Activated CD4-positive, alpha-beta T cell treated with anti-CD3 and anti-CD28 coated beads for 36 hours (primary cell): ENCODE data around the gene SPCS3. TPM values are rescaled to one million over a fixed set of nuclear protein-coding genes. Genes with fewer than 3 reads are reported as not detected.
"Not testable (repeated sequence)": the region's sequence is repeated elsewhere in the genome, so short reads cannot be mapped to it uniquely, and the experiment has no call there.

Experiments
- ATAC-seq: fragments of 200-7000 bp; cut with Tn5 transposase; one replicate; pipeline ENCODE4 v1.10.0; 2021; ENCODE audit warnings: mild to moderate bottlenecking, moderate library complexity
- CTCF ChIA-PET: fragments of 350-600 bp; sonication (Branson Sonifier 250); formaldehyde crosslinking; loops from one replicate; lab custom pipeline; 2021; ENCODE audit warnings: antibody characterized with exemption; lab: Charles Lee
- POLR2A ChIA-PET: fragments of 350-600 bp; sonication (Branson Sonifier 250); formaldehyde crosslinking; loops from one replicate; lab custom pipeline; 2021; ENCODE audit warnings: antibody characterized with exemption, inconsistent platforms; lab: Charles Lee
- DNase-seq: peaks from one replicate; pipeline ENCODE4 v3.0.0-alpha.2; 2020
- H3K27ac Mint-ChIP-seq: one replicate; pipeline ENCODE4 v1.8.0; 2021; ENCODE audit warnings: mixed read lengths
- H3K27me3 Mint-ChIP-seq: one replicate; pipeline ENCODE4 v1.8.0; 2021; ENCODE audit warnings: mixed read lengths
- H3K36me3 Mint-ChIP-seq: one replicate; pipeline ENCODE4 v1.8.0; 2021; ENCODE audit warnings: low read depth, mixed read lengths
- H3K4me1 Mint-ChIP-seq: one replicate; pipeline ENCODE4 v1.8.0; 2021; ENCODE audit warnings: mixed read lengths
- H3K4me3 Mint-ChIP-seq: one replicate; pipeline ENCODE4 v1.8.0; 2021; ENCODE audit warnings: mild to moderate bottlenecking, moderate library complexity, mixed read lengths
- H3K9me3 Mint-ChIP-seq: one replicate; pipeline ENCODE4 v1.8.0; 2021; ENCODE audit warnings: low read depth, mixed read lengths
- intact Hi-C, 2 experiments: fragments of 100-400 bp; cut with DNase I in 1 of 2; cut with micrococcal nuclease in 1 of 2; formaldehyde crosslinking; loops; one replicate each; pipeline versions ENCODE4 v1.14.2 to v1.15.1; 2022 to 2024; cut with DNase I, micrococcal nuclease
- total RNA-seq, 2 experiments: library from RNA; stranded (reverse); gene quantifications; one replicate each; pipeline ENCODE4 v1.2.3, GENCODE V29; 2021

SPCS3 gene
- total RNA-seq, 2 experiments from 2014 or later, result 120 to 142 TPM

DNA sequence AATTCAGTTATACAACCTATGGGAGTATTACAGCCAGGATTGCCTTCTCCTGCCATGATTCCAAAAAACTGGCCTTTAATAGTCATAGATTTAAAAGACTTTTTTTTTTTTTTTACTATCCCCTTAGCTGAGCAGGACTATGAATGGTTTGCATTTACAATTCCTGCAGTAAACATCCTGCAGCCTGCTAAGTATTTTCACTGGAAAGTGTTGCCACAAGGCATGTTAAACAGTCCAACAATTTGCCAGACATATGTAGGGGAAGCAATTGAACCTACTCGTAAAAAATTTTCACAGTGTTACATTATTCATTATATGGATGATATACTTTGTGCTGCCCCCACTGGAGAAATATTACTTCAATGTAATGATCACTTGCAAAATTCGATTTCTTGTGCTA lies 27.1 kb downstream of the SPCS3 start:
- H3K27ac Mint-ChIP-seq, H3K4me1 Mint-ChIP-seq, DNase-seq, CTCF ChIA-PET, ATAC-seq, H3K27me3 Mint-ChIP-seq, H3K4me3 Mint-ChIP-seq, POLR2A ChIA-PET, intact Hi-C loops: not testable (repeated sequence)
- H3K36me3 Mint-ChIP-seq, result peaks cover 14% of the 10 kb centered on the region
- peaks cover 10% of the 10 kb centered on the region for H3K9me3 Mint-ChIP-seq

- Mint-ChIP-seq H3K9me3 (no peaks in the 10 kb centered on the region), H3K27me3 (no peaks in the 10 kb centered on the region), H3K36me3 (peaks cover 10% of the 10 kb centered on the region), H3K27ac (no peak overlapping the region), H3K4me1 (no peaks in the 10 kb centered on the region), H3K4me3 (no peak overlapping the region)
- ChIA-PET POLR2A (interaction anchor here (0.6 kb wide), 1 partner anchor 100 kb away, joined by 3 read pairs; no protein-coding TSS in a partner anchor), CTCF (interaction anchor here (0.8 to 1.0 kb wide), 2 partner anchors 9 to 69 kb away, joined by 3 to 5 read pairs; no protein-coding TSS in a partner anchor)
- intact Hi-C loops, result no loop called here
- no peak for ATAC-seq
- no peak for DNase-seq
These were observed 30.9 kb downstream of the SPCS3 start for GRCh38 chr4:176350671-176351070.

DNA sequence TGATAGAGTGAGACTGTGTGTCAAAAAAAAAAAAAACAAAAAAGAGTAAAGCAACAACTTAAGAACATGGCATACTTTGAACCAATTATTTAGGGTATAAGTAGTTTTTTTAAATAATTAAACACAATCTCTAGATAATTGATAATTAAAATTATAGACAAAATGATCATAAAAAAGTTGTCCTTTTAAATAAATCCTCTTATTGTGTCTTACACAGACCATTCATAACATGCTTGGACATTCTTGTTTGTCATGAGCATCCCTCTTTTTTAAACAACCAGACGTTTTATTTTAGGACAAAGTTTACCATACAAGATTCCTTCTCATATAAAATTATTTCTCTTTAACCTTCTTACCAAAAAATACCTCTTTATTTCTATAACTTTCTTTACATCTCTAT lies 35.1 kb downstream of the SPCS3 start:
- intact Hi-C loops, result no loop called here
- Mint-ChIP-seq H3K4me1 (no peaks in the 10 kb centered on the region), H3K27ac (no peak overlapping the region), H3K9me3 (no peaks in the 10 kb centered on the region), H3K4me3 (no peak overlapping the region), H3K36me3 (peaks cover 8% of the 10 kb centered on the region), H3K27me3 (no peaks in the 10 kb centered on the region)
- ChIA-PET CTCF (interaction anchor here (1.2 to 1.5 kb wide), 3 partner anchors 14 to 103 kb away, joined by 3 to 5 read pairs (median 4); no protein-coding TSS in a partner anchor), POLR2A (no interaction called here)
- ATAC-seq, result no peak
- no peak for DNase-seq

DNA sequence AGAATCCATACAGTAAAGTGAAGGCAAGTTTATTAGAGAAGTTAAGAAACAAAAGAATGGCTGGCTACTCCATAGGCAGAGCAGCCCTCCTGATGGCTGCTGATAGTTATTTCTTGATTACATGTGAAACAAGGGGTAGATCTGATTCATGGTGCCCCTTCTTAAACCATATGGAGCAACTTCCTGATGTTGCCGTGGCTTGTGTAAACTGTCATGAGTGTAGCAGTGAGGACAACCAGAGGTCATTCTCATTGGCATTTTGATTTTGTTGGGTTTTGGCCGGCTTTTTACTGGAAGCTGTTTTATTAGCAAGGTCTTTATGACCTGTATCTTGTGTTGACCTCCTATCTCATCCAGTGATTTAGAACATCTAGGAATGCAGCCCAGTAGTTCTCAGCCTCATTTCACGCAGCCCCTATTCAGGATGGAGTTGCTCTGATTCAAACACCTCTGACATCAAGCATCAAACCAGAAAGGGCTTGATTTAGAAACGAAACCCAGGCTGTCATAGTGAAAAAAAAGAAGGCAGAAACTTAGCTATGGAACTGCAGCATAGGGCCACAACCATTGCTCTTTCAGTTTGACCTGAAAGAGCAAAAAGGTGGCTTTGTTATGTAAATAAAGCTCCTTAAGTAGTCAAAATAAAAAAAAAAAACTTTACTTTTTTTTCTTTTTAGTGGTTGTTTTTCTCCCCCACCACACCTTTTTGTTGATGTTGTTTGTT lies 37.8 kb downstream of the SPCS3 start:
- intact Hi-C loops, result no loop called here
- Mint-ChIP-seq H3K27ac (no peak overlapping the region), H3K4me3 (no peak overlapping the region), H3K4me1 (no peaks in the 10 kb centered on the region), H3K9me3 (no peaks in the 10 kb centered on the region), H3K27me3 (no peaks in the 10 kb centered on the region), H3K36me3 (peaks cover 4% of the 10 kb centered on the region)
- CTCF ChIA-PET, result no interaction called here
- POLR2A ChIA-PET, result no interaction called here
- ATAC-seq, result peak; percentile 65
- DNase-seq, result no peak

GRCh38 chr4:176358083-176358469 lies 38.3 kb downstream of the SPCS3 start:
- Mint-ChIP-seq H3K9me3 (no peaks in the 10 kb centered on the region), H3K4me1 (no peaks in the 10 kb centered on the region), H3K36me3 (peaks cover 2% of the 10 kb centered on the region), H3K27ac (no peak overlapping the region), H3K27me3 (no peaks in the 10 kb centered on the region), H3K4me3 (no peak overlapping the region)
- intact Hi-C loops, result no loop called here
- DNase-seq (no peak), ATAC-seq (no peak)
- CTCF ChIA-PET, result no interaction called here
- POLR2A ChIA-PET, result no interaction called here

- ChIA-PET CTCF (no interaction called here), POLR2A (no interaction called here)
- no peak for DNase-seq
- no peaks in the 10 kb centered on the region for H3K9me3 Mint-ChIP-seq
- intact Hi-C loops, result no loop called here
- H3K4me3 Mint-ChIP-seq, result no peak overlapping the region
- no peaks in the 10 kb centered on the region for H3K36me3 Mint-ChIP-seq
- H3K4me1 Mint-ChIP-seq, result no peaks in the 10 kb centered on the region
- H3K27ac Mint-ChIP-seq, result no peak overlapping the region
- H3K27me3 Mint-ChIP-seq, result no peaks in the 10 kb centered on the region
- no peak for ATAC-seq
These were observed 39.8 kb downstream of the SPCS3 start for GRCh38 chr4:176359590-176359989.

GRCh38 chr4:176360446-176360845 lies 40.7 kb downstream of the SPCS3 start:
- no peaks in the 10 kb centered on the region for H3K9me3 Mint-ChIP-seq
- no peak for DNase-seq
- H3K4me3 Mint-ChIP-seq, result no peak overlapping the region
- H3K27ac Mint-ChIP-seq, result no peak overlapping the region
- ATAC-seq, result peak; percentile 42
- H3K36me3 Mint-ChIP-seq, result no peaks in the 10 kb centered on the region
- ChIA-PET CTCF (no interaction called here), POLR2A (no interaction called here)
- intact Hi-C loops, result no loop called here
- H3K27me3 Mint-ChIP-seq, result no peaks in the 10 kb centered on the region
- H3K4me1 Mint-ChIP-seq, result no peaks in the 10 kb centered on the region

DNA sequence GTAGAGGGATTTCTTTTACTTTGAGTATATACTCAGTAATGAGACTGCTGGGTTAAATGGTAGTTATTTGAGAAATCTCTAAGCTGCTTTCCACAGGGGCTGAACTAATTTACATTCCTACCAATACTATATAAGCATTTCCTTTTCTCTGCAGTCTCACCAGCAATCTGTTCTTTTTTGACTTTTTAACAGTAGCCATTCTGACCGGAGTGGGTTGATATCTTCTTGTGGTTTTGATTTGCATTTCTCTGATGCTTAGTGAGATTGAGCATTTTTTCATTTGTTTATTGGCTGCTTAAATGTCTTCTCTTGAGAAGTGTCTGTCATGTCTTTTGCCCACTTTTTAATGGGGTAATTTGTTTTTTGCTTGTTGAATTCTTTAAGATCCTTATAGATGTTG lies 43.3 kb downstream of the SPCS3 start:
- peaks cover 15% of the 10 kb centered on the region for H3K9me3 Mint-ChIP-seq
- no peak for DNase-seq
- H3K4me3 Mint-ChIP-seq, result no peak overlapping the region
- ATAC-seq, result no peak
- no peak overlapping the region for H3K27ac Mint-ChIP-seq
- H3K4me1 Mint-ChIP-seq, result no peaks in the 10 kb centered on the region
- peaks cover 3% of the 10 kb centered on the region for H3K27me3 Mint-ChIP-seq
- intact Hi-C loops, result no loop called here
- ChIA-PET POLR2A (no interaction called here), CTCF (no interaction called here)
- no peaks in the 10 kb centered on the region for H3K36me3 Mint-ChIP-seq

DNA sequence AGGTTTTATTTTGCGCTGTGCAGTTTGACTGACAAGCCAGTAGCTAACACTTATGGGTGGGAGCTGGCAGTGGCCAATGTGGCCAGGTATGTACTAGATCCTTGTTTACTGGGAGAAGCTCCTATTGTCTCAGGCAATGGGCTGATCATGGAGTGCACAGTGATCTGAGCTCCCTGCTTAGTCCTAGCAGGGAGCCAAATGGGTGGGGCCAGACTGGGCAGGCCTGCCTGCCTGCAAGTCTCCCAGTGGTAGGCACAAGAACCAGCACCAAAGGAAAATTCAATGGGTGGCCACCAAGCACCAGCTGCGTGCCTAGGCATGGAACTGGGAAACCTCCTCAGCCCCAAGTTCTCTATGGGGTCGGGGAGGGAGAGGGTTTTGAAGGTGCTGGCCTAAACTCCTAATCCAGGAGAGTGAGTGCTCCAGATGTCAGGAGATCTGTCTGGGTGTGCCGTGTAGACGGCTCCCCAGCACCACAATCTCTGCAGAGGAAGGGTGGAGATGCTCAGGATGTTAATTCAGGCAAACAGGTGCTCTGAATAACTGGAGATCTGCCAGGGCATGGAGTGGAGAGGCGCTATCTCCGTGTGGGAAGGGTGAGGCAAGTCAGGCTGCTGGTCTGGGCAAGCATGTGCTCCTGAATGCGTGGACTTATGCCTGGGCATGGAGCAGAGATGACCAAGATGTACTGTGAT lies 48.2 kb downstream of the SPCS3 start:
- ChIA-PET POLR2A (no interaction called here), CTCF (interaction anchor here (1.0 kb wide), 1 partner anchor 27 kb away, joined by 3 read pairs; no protein-coding TSS in a partner anchor)
- intact Hi-C loops, result no loop called here
- H3K4me1 Mint-ChIP-seq, result no peaks in the 10 kb centered on the region
- ATAC-seq, result no peak
- no peak overlapping the region for H3K27ac Mint-ChIP-seq
- H3K4me3 Mint-ChIP-seq, result no peak overlapping the region
- no peaks in the 10 kb centered on the region for H3K36me3 Mint-ChIP-seq
- peaks cover 15% of the 10 kb centered on the region for H3K9me3 Mint-ChIP-seq
- no peak for DNase-seq
- peaks cover 3% of the 10 kb centered on the region for H3K27me3 Mint-ChIP-seq

DNA sequence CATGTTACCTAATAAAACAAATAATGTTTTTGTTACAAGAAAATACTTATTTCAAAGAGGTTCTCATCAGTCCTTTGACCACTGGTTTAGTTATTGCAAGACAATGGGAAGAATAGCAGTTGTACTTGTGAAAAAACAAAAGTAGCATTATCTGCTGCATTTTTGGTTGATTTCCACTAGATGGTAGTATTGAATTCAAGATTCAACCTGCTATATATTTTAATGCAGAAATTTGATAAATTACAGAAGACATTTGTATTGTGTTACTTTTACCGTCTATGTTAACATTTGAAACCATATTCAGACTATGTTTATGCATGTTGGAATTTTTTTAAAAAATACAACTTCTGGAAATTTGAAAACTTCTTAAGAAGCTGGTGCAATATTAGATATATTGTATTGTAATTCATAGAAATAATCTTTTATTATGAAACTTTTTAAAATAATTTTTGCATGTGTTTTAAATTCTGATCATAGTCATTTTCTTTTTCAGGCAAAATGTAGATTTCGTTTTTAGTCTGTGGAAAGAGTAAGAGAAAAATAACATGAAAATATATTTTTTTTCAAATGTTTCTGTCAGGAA lies 56.4 kb downstream of the SPCS3 start:
- no peaks in the 10 kb centered on the region for H3K36me3 Mint-ChIP-seq
- CTCF ChIA-PET, result interaction anchor here (1.1 to 2.6 kb wide), 3 partner anchors 20 to 671 kb away, joined by 3 to 19 read pairs (median 5); no protein-coding TSS in a partner anchor
- H3K4me1 Mint-ChIP-seq, result no peaks in the 10 kb centered on the region
- no peak for ATAC-seq
- H3K27me3 Mint-ChIP-seq, result peaks cover 3% of the 10 kb centered on the region
- no peak overlapping the region for H3K27ac Mint-ChIP-seq
- no peak overlapping the region for H3K4me3 Mint-ChIP-seq
- no peak for DNase-seq
- intact Hi-C loops, result loop anchor here in 1 of 2 experiments (5.0 kb wide), 1 partner anchor 416 kb away; the partner anchor contains the start of gene VEGFC
- H3K9me3 Mint-ChIP-seq, result no peaks in the 10 kb centered on the region
- POLR2A ChIA-PET, result no interaction called here

GRCh38 chr4:176377780-176378179 lies 58.0 kb downstream of the SPCS3 start:
- intact Hi-C loops, result loop anchor here (1.0 to 5.0 kb wide), 2 partner anchors 415 to 670 kb away; partner anchors contain the start of gene VEGFC (in 1 of the 2)
- Mint-ChIP-seq H3K9me3 (no peaks in the 10 kb centered on the region), H3K4me1 (no peaks in the 10 kb centered on the region), H3K27me3 (peaks cover 3% of the 10 kb centered on the region), H3K36me3 (no peaks in the 10 kb centered on the region), H3K27ac (no peak overlapping the region), H3K4me3 (no peak overlapping the region)
- DNase-seq, result no peak
- ATAC-seq, result no peak
- POLR2A ChIA-PET, result no interaction called here
- CTCF ChIA-PET, result interaction anchor here (0.8 to 2.6 kb wide), 7 partner anchors 19 to 795 kb away, joined by 3 to 19 read pairs (median 3); no protein-coding TSS in a partner anchor
